Umbilical cord (tissue), 2 donors: ENCODE measurements around the gene HLA-DQB1. TPM values are rescaled to one million over a fixed set of nuclear protein-coding genes. Genes with fewer than 3 reads are reported as not detected.
"Not testable (repeated sequence)": the region's sequence is repeated elsewhere in the genome, so short reads cannot be mapped to it uniquely, and the experiment has no call there.

ENCODE experiments used
- DNase-seq: peaks from one replicate; pipeline ENCODE4 v3.0.0-alpha.2; 2015; ENCODE audit warnings: low spot score
- total RNA-seq: library from RNA; depleted of rRNA; stranded (reverse); fragments of >200 nt; gene quantifications from one replicate; pipeline ENCODE4 v1.2.3, GENCODE V29; 2014; ENCODE audit warnings: low replicate concordance; ENCODE audit not compliant: insufficient read depth

HLA-DQB1 gene
- total RNA-seq, 1 donor from 2014 or later, result 0.24 TPM

GRCh38 chr6:32662836-32663235 lies 3.6 kb downstream of the HLA-DQB1 start:
- DNase-seq, result no peak

GRCh38 chr6:32662099-32662498 lies 4.4 kb downstream of the HLA-DQB1 start:
- no peak for DNase-seq

GRCh38 chr6:32659856-32660595 lies 6.4 kb downstream of the HLA-DQB1 start:
- DNase-seq, result no peak

- DNase-seq, result no peak
Observed at GRCh38 chr6:32658268-32658897, 8.1 kb downstream of the HLA-DQB1 start.

GRCh38 chr6:32657819-32658218 lies 8.6 kb downstream of the HLA-DQB1 start:
- not testable (repeated sequence) for DNase-seq

- not testable (repeated sequence) for DNase-seq
Observed at GRCh38 chr6:32657329-32657728, 9.1 kb downstream of the HLA-DQB1 start.

- no peak for DNase-seq
Observed at GRCh38 chr6:32655203-32655710, 11.2 kb downstream of the HLA-DQB1 start.

- DNase-seq, result no peak
Observed at GRCh38 chr6:32645047-32645703, 21.3 kb downstream of the HLA-DQB1 start.

GRCh38 chr6:32643904-32644303 lies 22.6 kb downstream of the HLA-DQB1 start:
- no peak for DNase-seq

- DNase-seq, result no peak
Observed at GRCh38 chr6:32642720-32643106, 23.7 kb downstream of the HLA-DQB1 start.

GRCh38 chr6:32641785-32642719 lies 24.4 kb downstream of the HLA-DQB1 start:
- not testable (repeated sequence) for DNase-seq

GRCh38 chr6:32641122-32641521 lies 25.3 kb downstream of the HLA-DQB1 start:
- DNase-seq, result no peak

GRCh38 chr6:32639440-32640394 lies 26.7 kb downstream of the HLA-DQB1 start:
- DNase-seq, result no peak

- no peak for DNase-seq
Observed at GRCh38 chr6:32638532-32639219, 27.8 kb downstream of the HLA-DQB1 start.

GRCh38 chr6:32637883-32638282 lies 28.6 kb downstream of the HLA-DQB1 start:
- no peak for DNase-seq

- DNase-seq, result no peak
Observed at GRCh38 chr6:32637219-32637880, 29.1 kb downstream of the HLA-DQB1 start, which contains the start of gene HLA-DQA1. Gene HLA-DQA1, plus strand, starts transcription at chr6:32637406. Its CDS starts 53 bp downstream, at chr6:32637459.

GRCh38 chr6:32635526-32636123 lies 30.8 kb downstream of the HLA-DQB1 start:
- no peak for DNase-seq

GRCh38 chr6:32629793-32630192 lies 36.7 kb downstream of the HLA-DQB1 start:
- not testable (repeated sequence) for DNase-seq
